PC-9 (cell line): ENCODE data around the gene AQP12A.
"Not testable (repeated sequence)": the region's sequence is repeated elsewhere in the genome, so short reads cannot be mapped to it uniquely, and the experiment has no call there.

Experiments
- EZH2 ChIP-seq: fragments of 200-600 bp; sonication (generic); IDR thresholded peaks from 2 replicates; pipeline ENCODE4 v1.8.0; 2017; ENCODE audit warnings: antibody characterized with exemption, low read depth
- TF ChIP-seq, protein P1 (sequence below): fragments of 200-600 bp; sonication (generic); conservative IDR thresholded peaks from 2 replicates; pipeline ENCODE4 v1.6.1; 2017; ENCODE audit warnings: mixed run types, antibody characterized with exemption, mild to moderate bottlenecking, moderate library complexity

DNA sequence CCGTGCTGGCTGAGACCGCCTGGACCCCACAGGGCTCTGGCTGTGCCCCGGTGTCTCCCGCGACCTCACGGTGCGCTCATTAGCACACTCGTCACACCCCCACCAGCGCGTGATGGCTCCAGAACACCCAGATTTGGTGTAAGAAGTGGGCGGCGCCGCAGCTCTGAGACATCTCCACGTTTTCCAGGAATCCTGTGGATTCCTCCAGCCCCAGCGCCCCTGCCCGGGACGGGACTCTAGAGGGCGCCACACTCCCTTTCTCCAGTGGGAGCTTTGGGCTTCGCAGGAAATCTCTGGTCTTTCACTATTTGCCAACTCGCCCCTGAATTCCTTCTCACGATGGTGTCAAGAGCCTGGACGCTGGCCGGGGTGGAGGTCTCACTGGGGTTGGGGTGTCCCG, 16.3 kb upstream of the AQP12A start:
- TF ChIP-seq, protein P1, sequence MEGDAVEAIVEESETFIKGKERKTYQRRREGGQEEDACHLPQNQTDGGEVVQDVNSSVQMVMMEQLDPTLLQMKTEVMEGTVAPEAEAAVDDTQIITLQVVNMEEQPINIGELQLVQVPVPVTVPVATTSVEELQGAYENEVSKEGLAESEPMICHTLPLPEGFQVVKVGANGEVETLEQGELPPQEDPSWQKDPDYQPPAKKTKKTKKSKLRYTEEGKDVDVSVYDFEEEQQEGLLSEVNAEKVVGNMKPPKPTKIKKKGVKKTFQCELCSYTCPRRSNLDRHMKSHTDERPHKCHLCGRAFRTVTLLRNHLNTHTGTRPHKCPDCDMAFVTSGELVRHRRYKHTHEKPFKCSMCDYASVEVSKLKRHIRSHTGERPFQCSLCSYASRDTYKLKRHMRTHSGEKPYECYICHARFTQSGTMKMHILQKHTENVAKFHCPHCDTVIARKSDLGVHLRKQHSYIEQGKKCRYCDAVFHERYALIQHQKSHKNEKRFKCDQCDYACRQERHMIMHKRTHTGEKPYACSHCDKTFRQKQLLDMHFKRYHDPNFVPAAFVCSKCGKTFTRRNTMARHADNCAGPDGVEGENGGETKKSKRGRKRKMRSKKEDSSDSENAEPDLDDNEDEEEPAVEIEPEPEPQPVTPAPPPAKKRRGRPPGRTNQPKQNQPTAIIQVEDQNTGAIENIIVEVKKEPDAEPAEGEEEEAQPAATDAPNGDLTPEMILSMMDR = not testable (repeated sequence)
- not testable (repeated sequence) for TF ChIP-seq EZH2
